DMS114 treated with DMSO at 0.1 percent for 48 hours (cell line): ENCODE results near the gene CDKN2C.
"Not testable (repeated sequence)": the region's sequence is repeated elsewhere in the genome, so short reads cannot be mapped to it uniquely, and the experiment has no call there.

Experiments
- DNase-seq: peaks from one replicate; lab custom pipeline; 2025; ENCODE audit not compliant: unreplicated experiment; lab: John Stamatoyannopoulos, UW

CDKN2C gene

GRCh38 chr1:50978852-50979781 is 9.1 kb downstream of the CDKN2C start:
- DNase-seq = peak; percentile 58

- DNase-seq = no peak
Observed at GRCh38 chr1:50979937-50980336, 9.9 kb downstream of the CDKN2C start.

GRCh38 chr1:50980505-50980904 is 10.5 kb downstream of the CDKN2C start:
- no peak for DNase-seq

GRCh38 chr1:50981741-50982140 is 11.7 kb downstream of the CDKN2C start:
- DNase-seq = no peak

GRCh38 chr1:50982611-50983010 is 12.6 kb downstream of the CDKN2C start:
- DNase-seq = no peak

GRCh38 chr1:50983219-50983802 is 13.3 kb downstream of the CDKN2C start:
- DNase-seq = no peak

GRCh38 chr1:50985094-50985493 is 15.0 kb downstream of the CDKN2C start:
- no peak for DNase-seq

DNA sequence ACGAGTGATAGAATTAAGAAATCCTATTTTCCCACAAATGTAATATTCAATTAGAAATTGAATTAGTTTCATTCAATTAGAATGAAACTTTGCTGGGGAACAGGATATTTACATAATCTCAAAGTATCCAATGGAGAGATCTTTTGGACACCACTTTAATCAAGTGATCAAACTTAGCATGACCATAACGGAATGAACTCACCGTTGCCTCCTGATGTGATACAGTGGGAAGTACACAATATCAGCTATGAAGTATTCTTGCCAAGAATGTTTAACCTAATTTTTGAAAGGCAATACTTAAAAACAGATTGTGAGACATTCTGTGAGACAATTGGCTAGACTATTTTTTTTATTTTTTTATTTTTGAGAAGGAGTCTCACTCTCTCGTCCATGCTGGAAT is 16.6 kb downstream of the CDKN2C start:
- DNase-seq = no peak

- DNase-seq = no peak
Observed at GRCh38 chr1:50989694-50990093, 19.6 kb downstream of the CDKN2C start.

DNA sequence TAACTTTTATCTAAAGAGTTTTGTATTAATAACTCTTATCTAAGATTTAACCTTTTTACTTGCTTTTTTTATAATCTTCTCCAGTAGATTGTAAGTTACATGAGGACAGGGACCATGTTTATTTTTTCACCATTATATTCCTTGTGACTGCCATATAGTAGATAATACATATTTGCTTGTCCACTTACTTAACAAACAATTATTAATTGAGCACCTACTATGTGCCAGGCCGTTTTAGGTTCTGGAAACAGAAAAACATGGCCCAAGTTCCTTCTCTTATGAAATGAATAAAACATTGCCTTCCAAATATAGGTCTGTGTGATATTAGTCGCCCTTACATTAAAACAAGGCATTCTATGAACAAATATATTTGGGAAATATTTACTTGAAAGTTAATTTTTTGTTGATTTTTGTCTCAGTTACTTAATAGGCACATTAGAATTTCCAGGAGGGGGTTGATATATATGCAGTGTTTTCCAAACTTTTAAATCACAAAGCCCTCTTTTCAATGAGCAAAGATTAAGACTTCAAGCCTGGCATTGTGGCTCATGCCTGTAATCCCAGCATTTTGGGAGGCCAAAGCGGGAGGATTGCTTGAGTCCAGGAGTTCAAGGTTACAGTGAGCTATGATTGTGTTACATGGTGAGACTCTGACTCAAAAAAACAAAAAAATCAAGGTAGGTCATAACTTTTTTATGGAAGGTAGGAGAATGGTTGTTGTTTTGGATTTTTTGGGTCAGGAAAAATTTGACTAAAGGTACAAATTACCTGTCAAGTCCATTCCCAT is 22.7 kb downstream of the CDKN2C start:
- DNase-seq = no peak

DNA sequence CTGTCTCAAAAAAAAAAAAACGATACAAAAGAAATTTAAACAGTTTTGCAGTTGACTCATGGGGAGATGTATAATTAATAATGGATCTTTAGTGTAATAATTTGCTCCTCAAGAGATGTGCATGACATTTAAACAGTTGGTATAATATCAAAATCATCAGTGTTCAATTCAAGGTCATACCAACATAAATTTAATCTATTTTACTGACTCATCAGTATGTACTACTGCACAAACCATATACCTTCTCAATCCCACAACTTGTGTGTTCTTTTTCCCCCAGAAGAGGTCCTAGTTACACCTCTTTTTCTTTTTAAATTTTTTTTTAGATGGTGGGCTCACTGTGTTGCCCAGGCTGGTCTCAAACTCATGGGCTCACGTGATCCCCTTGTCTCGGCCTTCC is 23.6 kb downstream of the CDKN2C start:
- DNase-seq = no peak

- no peak for DNase-seq
Observed at GRCh38 chr1:50994997-50995396, 25.0 kb downstream of the CDKN2C start.

- DNase-seq = no peak
Observed at GRCh38 chr1:50995651-50996050, 25.6 kb downstream of the CDKN2C start.

DNA sequence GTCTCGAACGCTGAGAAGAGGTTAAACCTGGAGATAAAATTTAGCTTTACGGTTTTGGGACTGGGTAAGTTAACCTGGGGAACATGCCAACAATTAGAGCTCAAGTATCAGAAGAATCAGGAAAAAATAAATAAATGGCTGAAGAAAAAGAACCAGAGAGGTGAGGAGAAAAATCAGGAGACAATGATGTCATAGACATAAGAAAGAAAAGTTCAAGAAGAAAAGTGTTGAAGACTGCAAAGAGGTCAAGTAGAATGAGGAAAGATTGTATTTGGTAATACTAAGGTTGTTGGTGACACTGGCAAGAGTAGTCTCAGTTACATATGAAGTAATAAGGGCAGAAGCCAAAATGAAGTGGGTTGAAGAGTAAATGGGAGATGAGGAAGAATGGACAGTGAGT is 26.0 kb downstream of the CDKN2C start:
- no peak for DNase-seq

DNA sequence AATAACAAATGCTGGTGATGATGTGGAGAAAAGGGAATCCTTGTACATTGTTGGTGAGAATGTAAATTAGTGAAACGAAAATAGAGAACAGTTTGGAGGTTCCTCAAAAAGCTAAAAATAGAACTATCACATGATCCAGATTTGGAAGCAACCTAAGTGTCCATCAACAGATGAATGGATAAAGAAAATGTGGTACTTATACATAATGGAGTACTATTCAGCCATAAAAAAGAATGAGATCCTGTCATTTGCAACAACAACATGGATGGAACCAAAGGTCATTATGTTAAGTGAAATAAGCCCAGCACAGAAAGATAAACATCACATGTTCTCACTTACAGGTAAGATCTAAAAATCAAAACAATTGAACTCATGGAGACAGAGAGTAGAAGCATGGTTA is 29.3 kb downstream of the CDKN2C start:
- not testable (repeated sequence) for DNase-seq

DNA sequence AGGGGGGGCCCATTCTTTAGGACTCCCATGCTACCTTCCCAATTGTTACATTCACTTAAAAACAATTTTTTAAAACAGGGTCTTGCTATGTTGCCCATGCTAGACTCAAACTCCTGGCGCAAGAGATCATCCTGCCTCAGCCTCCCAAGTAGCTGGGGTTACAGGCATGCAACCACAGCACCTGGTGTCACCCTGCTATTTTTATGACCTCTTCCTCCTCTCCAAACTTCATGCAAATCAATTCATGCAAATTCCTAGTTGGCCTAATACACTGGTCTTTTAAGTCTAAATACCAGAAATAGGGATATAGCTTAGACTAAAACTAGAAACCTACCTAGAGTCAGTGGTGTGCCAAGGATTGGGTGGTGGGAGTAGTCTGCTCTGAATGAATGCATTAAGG is 30.1 kb downstream of the CDKN2C start:
- DNase-seq = no peak

DNA sequence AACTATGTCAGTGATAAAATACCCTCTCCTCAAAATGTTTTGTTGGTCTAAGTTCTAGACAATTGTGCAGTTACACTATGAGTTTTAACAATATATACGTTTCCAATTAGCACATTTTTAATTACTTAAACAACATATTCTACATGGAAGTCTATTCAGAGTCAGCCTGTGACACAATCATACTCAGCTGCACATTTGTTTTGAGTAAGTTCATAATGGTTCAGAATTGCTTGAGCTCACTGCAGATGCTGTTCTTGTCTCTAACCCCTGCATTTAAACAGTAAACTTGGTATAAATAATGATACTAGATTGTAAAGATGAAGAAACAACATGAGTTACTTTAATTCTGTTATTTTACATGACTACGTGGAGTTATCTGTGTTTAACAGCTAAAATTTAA is 30.6 kb downstream of the CDKN2C start:
- no peak for DNase-seq

DNA sequence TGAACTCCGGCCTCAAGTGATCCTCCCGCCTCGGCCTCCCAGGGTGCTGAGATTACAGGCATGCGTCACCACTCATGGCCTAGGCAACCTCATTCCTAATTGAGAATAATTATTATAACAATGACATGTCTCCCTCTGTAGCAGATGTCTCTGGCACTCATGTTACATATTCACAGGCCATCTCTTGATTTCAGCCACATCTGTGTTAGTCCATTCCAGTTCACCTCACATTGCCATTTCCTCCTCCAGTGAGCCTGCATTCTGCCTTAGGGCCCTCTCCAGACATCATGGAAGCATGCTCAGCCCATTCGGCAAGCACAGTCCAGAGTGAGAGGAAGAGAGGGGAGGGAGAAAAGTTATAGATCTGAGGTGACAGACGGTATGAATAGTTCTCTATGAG is 32.5 kb downstream of the CDKN2C start:
- no peak for DNase-seq

DNA sequence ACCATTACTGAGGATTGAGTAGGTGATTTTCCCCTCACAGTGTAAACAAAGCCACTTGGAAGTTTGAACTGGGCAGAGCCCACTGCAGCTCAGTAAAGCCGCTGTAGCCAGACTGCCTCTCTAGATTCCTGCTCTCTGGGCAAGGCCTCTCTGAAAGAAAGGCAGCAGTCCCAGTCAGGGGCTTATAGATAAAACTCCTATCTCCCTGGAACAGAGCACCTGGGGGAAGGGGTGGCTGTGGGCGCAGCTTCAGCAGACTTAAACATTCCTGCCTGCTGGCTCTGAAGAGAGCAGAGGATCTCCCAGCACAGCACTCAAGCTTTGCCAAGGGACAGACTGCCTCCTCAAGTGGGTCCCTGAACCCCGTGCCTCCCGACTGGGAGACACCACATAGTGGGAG is 35.5 kb downstream of the CDKN2C start:
- not testable (repeated sequence) for DNase-seq

DNA sequence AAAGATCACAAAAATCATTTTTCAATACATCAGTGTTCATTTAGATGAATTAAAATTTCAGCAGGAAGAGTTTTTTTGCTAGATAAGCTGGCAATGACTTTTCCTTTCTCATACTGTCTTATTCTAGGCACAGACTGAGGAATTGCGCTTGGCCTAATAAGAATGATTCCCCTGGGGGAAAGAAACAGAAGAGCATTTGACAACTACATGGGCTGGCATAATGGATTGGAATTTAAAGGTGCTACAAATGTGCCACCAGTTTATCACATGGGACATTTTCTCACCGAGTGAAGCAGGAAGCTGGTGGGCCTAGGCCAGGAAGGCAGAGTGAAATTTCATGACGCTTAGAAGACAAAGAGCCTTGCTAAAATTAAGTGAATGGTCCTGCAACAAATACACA is 39.3 kb downstream of the CDKN2C start:
- DNase-seq = no peak

GRCh38 chr1:51014878-51015277 is 44.8 kb downstream of the CDKN2C start:
- no peak for DNase-seq

DNA sequence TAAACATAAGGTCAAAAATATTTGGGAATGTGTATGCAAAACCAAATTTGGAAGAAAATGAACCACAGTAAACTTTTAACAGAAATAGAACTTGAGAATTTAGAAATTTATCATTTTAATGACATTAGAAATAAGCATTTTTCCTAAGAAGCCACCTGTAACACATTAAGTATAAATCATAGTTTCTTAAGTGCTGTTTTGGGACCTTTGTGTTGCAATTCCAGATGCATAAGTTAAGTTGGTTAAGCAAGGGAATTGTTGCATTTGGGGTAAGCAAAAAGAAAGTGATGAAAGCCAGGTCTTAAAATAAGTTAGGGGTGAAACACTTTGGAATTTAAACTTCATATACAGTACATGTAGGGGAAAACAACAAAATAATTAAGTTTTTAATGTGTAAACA is 49.8 kb downstream of the CDKN2C start:
- DNase-seq = no peak
